ENCODE measurements around the gene GSS.

DNA sequence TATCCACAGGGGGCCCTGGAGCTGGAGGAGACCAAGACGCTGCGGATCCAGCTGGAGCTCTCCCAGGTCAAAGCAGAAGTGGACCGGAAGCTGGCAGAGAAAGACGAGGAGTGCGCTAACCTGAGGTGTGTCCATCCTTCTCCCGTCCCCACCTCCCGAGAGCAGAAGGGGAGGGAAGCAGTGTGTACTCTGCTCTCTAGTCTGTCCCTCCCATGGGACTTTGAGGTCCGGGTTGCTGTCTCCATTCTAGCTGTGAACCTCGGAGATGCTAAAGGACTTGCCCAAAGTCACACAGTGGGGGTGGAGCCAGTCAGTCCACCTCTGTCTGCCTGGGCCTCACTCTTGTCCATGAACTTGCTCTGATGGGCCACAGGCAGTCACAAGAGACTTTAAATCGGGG lies 44.2 kb upstream of the GSS start:
- TF ChIP-seq CTCF (IDR thresholded peaks at IDR 0.05) = no peak
- no peak for TF ChIP-seq POLR2A (IDR thresholded peaks at IDR 0.05)
